Tibial nerve (tissue), 4 donors: ENCODE results near the gene USP34.

ENCODE experiments used
- CTCF ChIP-seq, 5 experiments: fragments of 200-600 bp in 3 of 5; fragments of 450-650 bp in 2 of 5; sonication (generic) in 3 of 5; IDR thresholded peaks; one replicate each; pipeline ENCODE4 v1.5.1; 2016 to 2019; ENCODE audit warnings: antibody characterized with exemption in 5 of 5, mild to moderate bottlenecking in 3 of 5, moderate library complexity in 2 of 5
- EP300 ChIP-seq, 2 donors: sonication (generic); formaldehyde crosslinking; IDR thresholded peaks; one replicate each; pipeline ENCODE4 v1.6.1; 2017; ENCODE audit warnings: antibody characterized with exemption in 2 of 2, mild to moderate bottlenecking in 1 of 2
- POLR2A ChIP-seq, 2 donors: fragments of 450-650 bp; IDR thresholded peaks; one replicate each; pipeline ENCODE4 v1.6.1; 2017; ENCODE audit warnings: antibody characterized with exemption in 2 of 2, mild to moderate bottlenecking in 2 of 2, moderate library complexity in 2 of 2

GRCh38 chr2:61435291-61435690 lies 35.6 kb downstream of the USP34 start:
- TF ChIP-seq CTCF (IDR thresholded peaks at IDR 0.05) (no peak), EP300 (IDR thresholded peaks at IDR 0.05) (no peak), POLR2A (IDR thresholded peaks at IDR 0.05) (no peak)
